Psoas muscle (tissue), 8 donors: ENCODE data around the gene ANKRD1. TPM values are rescaled to one million over a fixed set of nuclear protein-coding genes. Genes with fewer than 3 reads are reported as not detected.

ENCODE experiments used
- ATAC-seq, 4 donors: fragments of 200-7000 bp; cut with Tn5 transposase; one replicate each; pipeline ENCODE4 v1.9.1; 2020; ENCODE audit warnings: moderate library complexity in 3 of 4, mild to moderate bottlenecking in 2 of 4
- DNase-seq, 2 donors: peaks; one replicate each; pipeline ENCODE4 v3.0.0-alpha.2; 2020
- H3K27ac ChIP-seq: fragments of 200-600 bp; one replicate; pipeline ENCODE4 v1.8.0; 2022
- H3K27me3 ChIP-seq, 3 donors: fragments of 200-600 bp in 1 of 3; one replicate each; pipeline versions ENCODE4 v1.6.1 to v1.8.0; 2013 to 2022; ENCODE audit warnings: low read length in 2 of 3, mild to moderate bottlenecking in 2 of 3, moderate library complexity in 1 of 3; ENCODE audit not compliant: insufficient read depth in 3 of 3
- H3K36me3 ChIP-seq, 2 donors: fragments of 200-600 bp in 1 of 2; one replicate each; pipeline versions ENCODE4 v1.6.1 to v1.8.0; 2013 to 2022; ENCODE audit warnings: low read depth in 1 of 2, mild to moderate bottlenecking in 1 of 2, moderate library complexity in 1 of 2; ENCODE audit not compliant: insufficient read depth in 1 of 2
- H3K4me1 ChIP-seq: fragments of 200-600 bp; one replicate; pipeline ENCODE4 v1.8.0; 2022
- H3K4me3 ChIP-seq: fragments of 200-600 bp; one replicate; pipeline ENCODE4 v1.8.0; 2022; ENCODE audit warnings: mild to moderate bottlenecking
- H3K9me3 ChIP-seq: fragments of 200-600 bp; one replicate; pipeline ENCODE4 v1.8.0; 2022
- CTCF ChIP-seq: fragments of 200-600 bp; IDR thresholded peaks from one replicate; pipeline ENCODE4 v1.8.0; 2022; ENCODE audit warnings: antibody characterized with exemption
- WGBS, 3 donors: extraction: QIAGEN DNeasy Blood & Tissue Kit; methylation state at CpG; one replicate each; pipeline versions ENCODE4 v1.1.6 to v1.1.7; 2013; 5-methylcytosine and 5-hydroxymethylcytosine counted together
- intact Hi-C, 2 donors: fragments of 100-400 bp; cut with DNase I; formaldehyde crosslinking; loops; one replicate each; pipeline versions ENCODE4 v1.11.0 to v1.14.2; 2022
- polyA plus RNA-seq, 3 donors: library from polyadenylated mRNA; stranded (reverse); fragments of 200-250 nt; gene quantifications; one replicate each; pipeline ENCODE4 v1.2.3, GENCODE V29; 2013
- total RNA-seq, 4 donors: library from RNA; stranded (reverse); fragmentation: NEBNext Ultra II Directional in 2 of 4; extraction: Animal tissue kit (Norgen Biotek cat#: 25700) in 2 of 4; gene quantifications; one replicate each; pipeline versions ENCODE4 v1.2.1 to v1.2.4, GENCODE V29; 2021 to 2023
- donor health status: healthy with polysubstance abuse.
- donor health status: DM: no; HTN: no; CAD: no; lungs with moderate emphysema.
- donor health status: Bipolar disorder and iron deficiency.
- donor health status: healthy.
- donor health status: DM: yes; HTN: yes; CAD: no.
- donor health status: DM: no; HTN: no; CAD: no.
- donor health status: DM: no; HTN: no; CAD: no.
- donor health status: DM: yes; HTN: yes; CAD: no.

Gene ANKRD1
- total and polyA plus RNA-seq, 7 donors, result 104 to 6,044 (median 1,576) TPM

GRCh38 chr10:90914992-90915765 is 5.7 kb downstream of the ANKRD1 start:
- H3K36me3 ChIP-seq, result peaks cover 0 to 77% of the 10 kb centered on the region in 2 donors
- no peak overlapping the region for H3K4me3 ChIP-seq
- 80 to 83% (median 81%) methylated on average over 10 of the region's 10 CpGs for WGBS, 3 donors
- peak in 1 of 4 donors; percentile 1 for ATAC-seq
- TF ChIP-seq CTCF, result no peak
- no peaks in the 10 kb centered on the region for H3K9me3 ChIP-seq
- DNase-seq, result no peak
- H3K4me1 ChIP-seq, result no peaks in the 10 kb centered on the region
- intact Hi-C loops, result no loop called here
- no peaks in the 10 kb centered on the region for H3K27me3 ChIP-seq
- peak overlapping the region; percentile 46 for H3K27ac ChIP-seq

GRCh38 chr10:90913774-90914420 is 7.0 kb downstream of the ANKRD1 start:
- DNase-seq (no peak), ATAC-seq (peak in 3 of 4 donors; percentile 4 to 16 (median 9))
- Histone ChIP-seq H3K9me3 (no peaks in the 10 kb centered on the region), H3K4me1 (no peaks in the 10 kb centered on the region), H3K27ac (peak overlapping the region; percentile 46), H3K27me3 (no peaks in the 10 kb centered on the region), H3K4me3 (no peak overlapping the region), H3K36me3 (peaks cover 0 to 64% of the 10 kb centered on the region in 2 donors)
- TF ChIP-seq CTCF, result no peak
- 86 to 94% (median 88%) methylated on average over 2 of the region's 2 CpGs for WGBS, 3 donors
- intact Hi-C loops, result no loop called here

GRCh38 chr10:90912854-90913479 is 7.9 kb downstream of the ANKRD1 start:
- intact Hi-C loops, result no loop called here
- Histone ChIP-seq H3K36me3 (peaks cover 0 to 55% of the 10 kb centered on the region in 2 donors), H3K27me3 (no peaks in the 10 kb centered on the region), H3K27ac (peak overlapping the region; percentile 48), H3K4me1 (no peaks in the 10 kb centered on the region), H3K4me3 (no peak overlapping the region), H3K9me3 (no peaks in the 10 kb centered on the region)
- WGBS, 3 donors, result 93 to 94% (median 94%) methylated on average over 7 of the region's 7 CpGs
- ATAC-seq (peak in 3 of 4 donors; percentile 4 to 13 (median 9)), DNase-seq (no peak)
- no peak for TF ChIP-seq CTCF

- peaks cover 0 to 49% of the 10 kb centered on the region in 2 donors for H3K36me3 ChIP-seq
- DNase-seq (no peak), ATAC-seq (peak in 3 of 4 donors; percentile 2 to 6 (median 4))
- no peaks in the 10 kb centered on the region for H3K9me3 ChIP-seq
- TF ChIP-seq CTCF, result no peak
- peak overlapping the region; percentile 48 for H3K27ac ChIP-seq
- no peaks in the 10 kb centered on the region for H3K4me1 ChIP-seq
- no peak overlapping the region for H3K4me3 ChIP-seq
- H3K27me3 ChIP-seq, result no peaks in the 10 kb centered on the region
- intact Hi-C loops, result no loop called here
- 48 to 63% (median 50%) methylated on average over 4 of the region's 4 CpGs for WGBS, 3 donors
These were observed 8.7 kb downstream of the ANKRD1 start for GRCh38 chr10:90912174-90912573.
